NCI-H526 treated with DMSO at 0.1 percent for 48 hours (cell line): Measurements from ENCODE around the gene TBC1D24.

Experiments used
- DNase-seq: peaks from one replicate; lab custom pipeline; 2025; lab: John Stamatoyannopoulos, UW

TBC1D24 gene

DNA sequence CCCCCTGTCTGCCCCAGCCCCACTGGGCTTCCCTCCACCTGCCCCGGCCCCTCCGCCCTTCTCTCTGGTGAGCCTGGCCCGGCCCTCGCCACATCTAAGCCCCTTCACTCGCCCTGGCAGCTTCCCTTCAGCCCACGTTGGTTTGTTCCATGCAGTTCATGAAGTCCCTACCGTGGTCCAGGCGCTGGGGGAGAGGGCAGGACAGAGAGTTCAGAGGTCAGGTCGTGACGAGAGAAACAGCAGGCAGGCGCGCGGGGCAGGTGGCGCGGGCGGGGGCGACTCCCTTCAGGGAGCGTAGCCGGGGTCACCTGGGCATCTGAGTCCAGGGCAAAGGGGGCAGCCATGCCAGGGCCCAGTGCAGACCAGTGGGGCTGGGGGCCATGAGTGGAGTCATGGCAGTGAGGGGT, 23.9 kb upstream of the TBC1D24 start:
- DNase-seq: no peak

DNA sequence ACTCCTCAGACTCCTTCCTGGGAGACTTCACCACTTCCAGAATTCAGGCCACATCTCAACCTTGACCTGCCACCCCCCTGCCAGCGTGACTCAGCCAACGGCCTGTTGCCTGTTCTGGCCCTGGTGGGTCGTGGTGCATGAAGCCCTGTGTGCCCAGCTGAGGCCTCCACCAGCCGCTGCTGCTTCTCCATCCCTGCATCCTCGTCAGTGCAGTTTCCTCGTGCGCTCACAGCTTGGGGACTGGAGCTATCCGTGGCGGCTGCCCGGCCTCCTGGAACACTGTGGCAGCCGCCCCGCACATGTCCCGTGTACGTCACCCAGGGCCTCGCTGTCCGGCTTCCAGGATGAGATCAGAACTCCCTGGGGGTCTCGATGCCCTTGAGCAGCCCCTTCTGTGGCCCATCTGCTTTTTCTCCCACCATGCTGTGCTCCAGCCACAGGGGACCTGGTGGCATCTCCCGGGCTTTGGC, 23.0 kb upstream of the TBC1D24 start:
- DNase-seq: no peak

DNA sequence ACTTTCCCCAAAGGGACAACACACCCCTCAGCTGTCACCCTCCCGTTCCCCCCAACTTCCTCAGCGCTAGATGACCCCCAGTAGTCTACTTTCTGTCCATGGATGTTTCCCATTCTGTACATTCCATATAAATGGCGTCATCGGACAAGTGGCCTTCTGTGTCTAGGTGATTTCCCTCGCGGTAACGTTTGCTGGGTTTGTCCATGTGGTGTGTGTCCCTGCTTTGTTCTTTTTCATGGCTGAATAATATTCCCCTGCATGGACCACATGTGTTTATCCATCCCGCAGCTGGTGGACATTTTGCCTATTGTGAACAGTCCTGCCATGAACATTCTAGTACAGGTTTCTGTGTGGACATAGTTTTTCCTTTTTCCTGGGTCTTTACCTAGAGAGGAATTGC, 22.3 kb upstream of the TBC1D24 start:
- no peak for DNase-seq

DNA sequence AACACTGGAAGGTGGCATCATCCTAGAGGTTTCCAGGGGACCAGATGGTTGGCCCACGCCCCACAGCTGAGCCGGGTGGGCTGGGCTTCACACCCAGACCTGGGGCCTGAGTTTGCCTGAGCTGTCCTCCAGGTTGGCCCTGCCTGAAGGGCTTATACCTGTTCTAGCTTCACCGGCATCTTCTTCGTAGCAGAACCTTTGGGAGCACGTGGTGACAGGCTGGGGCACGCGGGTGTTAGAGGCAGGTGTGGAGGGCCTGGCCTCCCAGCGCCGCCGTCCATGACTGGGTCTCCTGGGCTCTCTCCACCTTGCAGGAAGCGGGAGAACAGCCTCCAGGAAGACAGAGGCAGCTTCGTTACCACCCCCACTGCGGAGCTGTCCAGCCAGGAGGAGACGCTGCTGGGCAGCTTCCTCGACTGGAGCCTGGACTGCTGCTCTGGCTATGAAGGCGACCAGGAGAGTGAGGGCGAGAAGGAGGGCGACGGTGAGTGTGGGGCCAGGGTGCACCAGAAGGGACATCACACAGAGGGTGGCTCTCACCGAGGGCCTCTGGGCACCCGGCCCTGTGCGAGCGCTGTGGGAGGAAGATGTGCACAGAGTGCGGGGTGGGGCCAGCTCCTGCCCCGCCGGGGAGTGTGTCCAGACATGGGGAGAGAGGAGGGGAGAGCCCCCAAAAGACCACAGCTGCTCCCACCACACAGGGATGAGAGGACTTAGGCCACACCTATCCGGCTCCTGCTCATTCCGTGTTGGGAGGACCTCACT, 19.7 kb upstream of the TBC1D24 start:
- DNase-seq: no peak

DNA sequence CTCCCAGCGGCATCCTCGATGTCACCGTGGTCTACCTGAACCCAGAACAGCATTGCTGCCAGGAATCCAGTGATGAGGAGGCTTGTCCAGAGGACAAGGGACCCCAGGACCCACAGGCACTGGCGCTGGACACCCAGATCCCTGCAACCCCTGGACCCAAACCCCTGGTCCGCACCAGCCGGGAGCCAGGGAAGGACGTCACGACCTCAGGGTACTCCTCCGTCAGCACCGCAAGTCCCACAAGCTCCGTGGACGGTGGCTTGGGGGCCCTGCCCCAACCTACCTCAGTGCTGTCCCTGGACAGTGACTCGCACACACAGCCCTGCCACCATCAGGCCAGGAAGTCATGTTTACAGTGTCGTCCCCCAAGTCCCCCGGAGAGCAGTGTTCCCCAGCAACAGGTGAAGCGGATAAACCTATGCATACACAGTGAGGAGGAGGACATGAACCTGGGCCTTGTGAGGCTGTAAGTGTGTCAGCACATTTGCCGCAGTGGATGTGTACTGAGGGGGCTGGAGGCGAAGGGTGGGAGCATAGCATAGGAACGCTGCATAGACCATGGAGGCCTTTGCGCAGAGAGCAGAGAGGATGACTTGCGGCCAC, 18.3 kb upstream of the TBC1D24 start:
- no peak for DNase-seq

DNA sequence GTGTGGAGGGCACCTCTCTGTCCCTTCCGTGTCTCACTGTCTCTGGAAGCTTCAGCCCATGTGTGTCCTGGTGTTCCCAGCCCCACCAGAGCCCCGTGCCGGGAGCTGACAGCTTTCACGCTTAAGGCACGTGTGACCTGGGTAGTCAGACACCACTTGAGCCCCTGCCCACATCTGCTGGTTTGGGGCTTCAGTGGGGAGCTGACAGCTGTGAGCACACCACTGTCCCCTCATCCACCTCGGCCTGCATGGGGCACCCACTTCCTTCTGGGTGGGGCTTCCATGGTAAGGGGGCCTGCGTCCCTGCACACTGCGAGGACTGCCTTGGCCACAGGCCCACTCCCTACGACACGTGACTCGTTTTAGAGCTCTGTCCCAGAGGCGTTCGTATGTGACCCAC, 17.7 kb upstream of the TBC1D24 start:
- DNase-seq: no peak

DNA sequence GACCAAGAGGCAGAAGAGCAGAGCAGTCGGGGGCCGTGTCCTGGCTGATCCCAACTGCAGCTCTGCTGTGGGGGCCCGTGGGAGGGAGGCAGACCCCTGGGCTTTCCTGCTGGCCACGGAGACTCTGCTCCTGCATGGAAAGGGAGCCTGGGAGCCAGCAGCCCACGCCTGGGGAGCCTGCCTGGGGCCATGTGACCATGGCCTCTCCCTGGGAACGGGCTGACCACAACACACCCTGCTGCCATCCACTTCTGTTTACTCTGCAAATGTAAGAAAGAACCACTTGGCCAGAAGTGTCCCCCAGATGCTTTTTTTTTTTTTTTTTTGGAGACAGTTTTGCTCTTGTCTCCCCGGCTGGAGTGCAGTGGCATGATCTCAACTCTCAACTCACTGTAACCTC, 17.0 kb upstream of the TBC1D24 start:
- DNase-seq: no peak

DNA sequence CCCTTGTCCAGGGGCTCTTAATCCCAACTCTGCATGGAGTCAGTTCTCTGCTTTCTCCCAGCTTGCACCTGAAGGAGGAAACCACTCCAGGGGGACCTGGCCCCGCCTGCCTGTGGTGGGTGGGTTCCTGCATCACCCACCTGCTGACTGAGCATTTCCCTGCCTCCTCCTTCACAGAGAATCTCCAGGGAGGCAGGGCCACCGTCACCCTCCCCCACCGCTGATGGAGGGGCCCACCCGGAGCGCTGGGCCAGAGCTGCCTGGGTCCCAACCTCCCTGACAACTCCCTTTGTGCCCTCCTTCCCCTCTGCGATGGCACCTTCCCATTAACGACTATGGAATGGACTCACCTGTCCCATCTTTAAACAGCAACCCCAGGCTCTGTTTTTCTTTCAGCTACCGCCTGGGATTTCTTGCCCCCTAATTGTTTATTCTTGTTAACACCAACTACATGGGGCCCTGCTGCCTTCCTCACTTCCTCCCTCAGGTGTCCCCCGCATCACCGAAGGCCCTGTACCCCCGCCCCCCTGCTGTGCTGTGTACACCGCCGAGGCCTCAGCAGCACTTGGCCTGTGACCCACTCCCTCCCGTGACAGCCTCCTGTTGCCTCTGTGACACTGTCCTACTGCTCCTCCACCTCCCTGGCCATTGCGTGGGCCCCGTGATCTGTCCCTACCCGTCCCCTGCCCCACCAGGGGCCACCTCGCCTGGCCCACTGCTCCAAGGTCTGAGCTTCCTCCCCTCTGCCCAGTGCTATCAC, 15.9 kb upstream of the TBC1D24 start:
- DNase-seq: no peak

DNA sequence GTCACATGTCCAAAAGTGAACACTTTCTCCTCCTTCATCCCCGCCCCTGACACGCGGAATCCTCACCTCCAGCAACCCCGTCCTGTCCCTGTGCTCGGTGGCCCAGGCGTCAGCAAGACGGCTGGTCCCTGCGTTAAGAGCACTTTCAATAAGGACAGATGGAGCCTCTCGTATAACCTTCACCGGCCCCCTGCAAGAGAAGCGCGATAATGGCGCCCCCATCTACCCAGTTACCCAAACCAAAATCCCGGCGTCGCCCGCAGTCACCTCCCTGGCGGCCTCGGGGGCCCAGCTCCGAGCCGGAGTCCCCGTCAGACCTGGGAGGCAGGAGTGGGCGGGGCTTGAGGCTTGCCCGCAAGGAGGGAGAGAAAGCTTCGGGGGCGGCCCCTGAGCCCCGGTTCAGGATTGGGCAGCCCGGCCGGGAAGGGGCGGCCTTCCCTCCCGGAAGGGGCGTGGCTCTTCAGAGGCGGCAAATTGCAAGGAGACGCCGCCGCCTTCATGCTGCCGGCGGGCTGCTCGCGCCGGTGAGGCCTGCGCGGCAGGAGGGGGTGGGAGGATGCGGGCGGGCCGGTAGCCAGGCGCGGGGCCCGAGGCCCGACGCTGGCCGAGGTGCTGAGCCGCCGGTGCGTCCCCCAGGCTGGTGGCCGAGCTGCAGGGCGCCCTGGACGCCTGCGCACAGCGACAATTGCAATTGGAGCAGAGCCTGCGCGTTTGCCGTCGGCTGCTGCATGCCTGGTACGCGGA, 15.1 kb upstream of the TBC1D24 start, which contains the start of gene TEDC2:
Gene TEDC2, plus strand, starts transcription at position 463 of the 744 bp plus-strand sequence. Its CDS starts 36 bp downstream, at position 499.
- DNase-seq: peak; percentile 81

DNA sequence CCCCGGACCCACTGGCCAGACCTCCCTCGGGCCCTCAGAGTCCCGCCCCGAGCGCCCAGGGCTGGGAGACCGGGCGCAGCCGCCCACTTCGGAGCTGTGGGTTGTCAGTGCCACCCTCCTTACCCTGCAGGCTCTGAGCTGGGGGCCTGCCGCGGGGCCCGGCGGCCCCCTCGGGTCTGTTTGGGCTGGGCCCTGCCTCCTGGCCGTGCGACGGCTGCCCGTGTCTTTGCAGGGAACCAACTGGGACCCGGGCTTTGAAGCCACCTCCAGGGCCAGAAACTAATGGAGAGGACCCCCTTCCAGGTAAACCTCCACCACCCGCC, 14.6 kb upstream of the TBC1D24 start:
- DNase-seq: no peak

DNA sequence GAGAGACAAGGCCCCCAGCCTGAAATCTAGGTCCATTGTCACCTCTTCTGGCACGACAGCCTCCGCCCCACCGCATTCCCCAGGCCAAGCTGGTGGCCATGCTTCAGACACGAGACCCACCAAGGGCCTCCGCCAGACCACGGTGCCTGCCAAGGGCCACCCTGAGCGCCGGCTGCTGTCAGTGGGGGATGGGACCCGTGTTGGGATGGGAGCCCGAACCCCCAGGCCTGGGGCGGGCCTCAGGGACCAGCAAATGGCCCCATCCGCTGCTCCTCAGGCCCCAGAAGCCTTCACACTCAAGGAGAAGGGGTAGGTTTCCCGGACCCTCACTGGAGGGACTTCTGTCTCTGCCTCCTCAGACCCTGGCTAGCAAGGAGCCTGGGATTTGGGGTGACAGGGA, 14.0 kb upstream of the TBC1D24 start:
- DNase-seq: no peak

DNA sequence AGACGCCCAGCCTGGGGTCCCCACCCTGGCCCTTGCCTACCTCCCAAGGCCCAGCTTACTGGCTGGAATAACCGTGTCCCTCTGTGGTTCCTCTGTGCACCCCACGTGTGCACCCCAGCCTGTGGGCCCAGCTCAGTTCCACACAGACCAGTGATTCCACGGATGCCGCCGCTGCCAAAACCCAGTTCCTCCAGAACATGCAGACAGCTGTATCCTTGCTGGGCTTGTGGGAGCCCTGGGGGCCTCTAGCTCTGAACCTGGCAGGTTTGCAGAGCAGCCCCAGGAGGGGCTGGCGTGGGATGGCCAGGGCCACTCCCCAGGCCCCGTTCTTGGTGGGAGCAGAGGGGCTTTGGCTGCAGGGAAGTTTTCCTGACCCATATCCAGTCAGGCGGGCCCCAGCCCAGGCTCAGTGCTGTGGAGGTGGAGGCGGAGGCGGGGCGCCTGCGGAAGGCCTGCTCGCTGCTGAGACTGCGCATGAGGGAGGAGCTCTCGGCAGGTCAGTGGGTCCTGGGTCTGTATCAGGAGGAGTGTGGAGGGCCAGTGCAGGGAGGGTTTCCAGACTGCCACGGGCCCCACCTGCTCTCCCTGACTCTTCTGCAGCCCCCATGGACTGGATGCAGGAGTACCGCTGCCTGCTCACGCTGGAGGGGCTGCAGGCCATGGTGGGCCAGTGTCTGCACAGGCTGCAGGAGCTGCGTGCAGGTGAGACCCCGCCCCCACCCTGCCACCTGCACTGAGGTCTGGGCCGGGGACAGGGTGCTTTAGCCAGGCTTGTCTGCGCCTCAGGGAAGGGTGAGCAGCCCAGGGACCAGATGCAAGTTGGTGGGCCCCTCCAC, 12.7 kb upstream of the TBC1D24 start:
- DNase-seq: no peak

DNA sequence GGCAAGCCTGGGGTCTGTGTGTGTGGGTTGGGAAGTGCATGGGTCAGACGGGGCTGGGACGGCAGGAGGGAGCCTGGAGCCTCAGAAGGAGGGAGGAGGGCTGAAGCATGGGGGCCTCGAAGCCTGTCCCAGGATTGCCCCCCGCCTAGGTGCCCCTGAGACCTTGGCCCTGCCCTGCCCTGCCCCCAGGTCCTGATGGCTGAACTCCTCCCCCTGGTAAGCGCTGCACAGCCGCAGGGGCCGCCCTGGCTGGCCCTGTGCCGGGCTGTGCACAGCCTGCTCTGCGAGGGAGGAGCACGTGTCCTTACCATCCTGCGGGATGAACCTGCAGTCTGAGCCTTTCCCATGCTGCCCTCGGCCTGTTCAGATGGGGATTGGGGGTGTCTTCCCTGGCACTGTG, 10.6 kb upstream of the TBC1D24 start:
- no peak for DNase-seq

DNA sequence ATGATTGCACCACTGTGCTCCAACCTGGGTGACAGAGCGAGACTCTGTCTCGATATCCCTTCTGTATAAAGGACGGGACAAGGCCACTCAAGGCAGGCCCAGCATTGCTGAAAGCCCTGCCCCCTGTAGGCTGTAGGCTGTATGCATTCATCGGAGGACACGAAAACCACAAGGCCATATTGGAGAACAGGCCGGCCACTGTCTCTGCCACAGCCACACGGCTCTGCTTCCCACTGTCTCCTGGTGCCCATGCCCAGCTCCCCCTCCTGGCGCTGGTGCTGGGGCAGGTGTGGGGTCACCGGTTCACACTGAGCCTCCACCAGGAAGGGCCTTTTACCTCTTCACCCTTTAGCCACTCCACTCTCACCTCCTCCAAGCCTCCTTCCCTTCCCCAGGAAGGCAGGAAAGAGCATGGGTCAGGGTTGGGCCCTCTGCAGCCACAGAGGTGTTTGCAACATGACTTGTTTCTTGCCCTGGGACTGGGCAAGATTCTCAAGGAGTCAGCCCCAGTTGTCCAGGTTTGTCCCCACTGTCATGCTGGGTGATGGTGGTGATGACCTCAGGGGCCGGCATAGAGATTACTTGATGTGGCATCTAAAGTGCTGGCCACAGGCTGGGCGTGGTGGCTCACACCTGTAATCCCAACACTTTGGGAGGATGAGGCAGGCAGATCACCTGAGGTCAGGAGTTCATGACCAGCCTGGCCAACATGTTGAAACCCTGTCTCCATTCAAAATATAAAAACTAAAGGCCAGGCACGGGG, 9.1 kb upstream of the TBC1D24 start:
- no peak for DNase-seq

DNA sequence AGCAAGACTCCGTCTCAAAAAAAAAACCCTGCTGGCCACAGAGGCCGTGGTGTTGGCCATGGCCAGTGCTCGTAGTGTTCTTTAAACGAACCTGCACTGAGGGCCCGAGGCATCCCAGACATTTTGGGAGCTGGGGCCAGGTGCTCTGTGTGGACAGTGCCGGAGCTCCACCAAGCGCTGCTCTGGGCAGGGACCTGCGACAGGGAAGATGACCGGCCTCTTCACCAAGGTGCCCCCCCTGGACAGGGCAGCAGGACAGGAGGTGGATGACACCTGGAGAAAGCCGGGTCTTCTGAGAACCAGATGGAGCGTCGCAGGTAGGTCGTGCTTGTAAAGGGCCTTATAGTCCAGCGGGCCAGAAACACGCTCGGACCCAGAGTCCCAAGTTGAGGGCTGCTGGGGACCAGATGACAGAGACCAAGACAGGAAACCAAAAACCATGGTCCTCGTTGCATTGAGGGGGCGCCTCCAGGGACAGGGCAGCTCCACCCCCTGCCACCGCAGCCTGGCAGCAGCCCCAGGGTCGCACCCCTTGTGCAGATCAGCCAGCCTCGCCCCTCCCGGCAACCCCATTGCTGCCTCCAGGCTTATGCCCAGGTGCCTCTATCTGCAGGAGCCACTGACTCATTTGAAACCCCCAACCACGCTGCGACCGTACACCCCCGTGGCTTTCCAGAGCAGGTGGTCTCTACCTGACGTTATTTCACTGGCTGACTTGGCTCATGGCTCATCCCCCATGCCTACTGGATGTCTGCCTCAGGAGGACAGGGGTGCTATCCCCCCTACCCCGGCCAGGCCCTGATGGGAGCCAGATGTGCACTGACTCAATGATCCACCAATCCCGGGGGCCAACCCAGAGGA, 8.0 kb upstream of the TBC1D24 start:
- no peak for DNase-seq

DNA sequence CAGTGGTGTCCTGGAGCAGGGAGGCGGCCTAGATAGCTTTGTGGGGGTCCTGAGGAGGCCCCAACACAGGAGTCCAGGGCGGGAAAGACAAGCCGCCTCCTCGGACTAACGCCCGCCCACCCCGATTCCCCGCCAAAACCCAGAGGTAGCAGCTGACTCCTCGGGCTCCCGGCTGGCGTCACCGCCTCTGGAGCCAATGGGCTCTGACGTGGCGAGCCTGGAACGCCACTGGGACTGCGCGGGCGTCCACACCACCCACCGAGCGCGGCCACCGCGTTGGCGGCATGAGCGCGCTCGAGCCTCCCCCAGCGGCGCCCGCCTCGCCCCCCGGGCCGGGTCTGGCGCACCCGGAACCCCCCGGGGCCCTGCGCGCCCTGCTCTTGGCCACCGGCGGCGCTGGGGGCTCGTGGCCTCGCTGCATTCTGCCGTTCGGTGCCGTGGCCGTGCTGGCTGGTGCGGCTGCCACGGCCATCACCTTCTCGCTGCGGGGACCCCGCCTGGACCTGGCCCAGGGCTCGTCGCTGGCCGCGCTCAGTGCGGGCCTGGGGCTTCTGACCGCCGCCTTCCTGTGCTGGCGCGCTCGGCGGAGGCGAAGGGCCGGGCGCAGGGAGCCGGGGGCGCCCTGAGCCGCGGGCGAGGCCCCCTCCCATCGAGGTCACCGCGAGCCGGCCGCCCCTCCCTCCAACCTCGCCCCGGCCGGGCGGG, 7.2 kb upstream of the TBC1D24 start:
- peak; percentile 41 for DNase-seq

DNA sequence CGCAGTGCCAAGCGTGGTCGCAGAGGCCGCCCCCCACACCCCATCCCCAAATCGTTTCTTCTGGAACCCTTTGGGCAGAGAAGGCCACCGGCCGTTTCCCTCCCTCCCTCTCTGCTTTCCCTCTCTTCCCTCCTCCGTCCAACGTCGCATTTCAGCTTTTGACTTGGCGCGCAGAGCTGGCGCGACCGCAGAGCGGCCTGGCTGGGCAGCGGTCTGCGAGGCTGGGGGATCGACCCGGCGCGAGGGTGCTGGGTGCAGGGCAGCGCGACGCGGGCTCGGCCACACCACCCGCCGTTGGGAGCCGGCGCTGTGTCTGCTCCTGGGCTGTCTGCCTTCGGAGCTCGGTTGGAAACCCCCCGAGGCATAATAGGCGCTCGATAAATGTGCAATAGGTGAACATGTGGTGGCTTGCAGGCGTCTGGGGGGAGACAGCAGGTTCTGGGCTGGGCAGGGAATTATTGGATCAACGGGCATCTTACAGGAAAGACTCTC, 6.6 kb upstream of the TBC1D24 start:
- no peak for DNase-seq

DNA sequence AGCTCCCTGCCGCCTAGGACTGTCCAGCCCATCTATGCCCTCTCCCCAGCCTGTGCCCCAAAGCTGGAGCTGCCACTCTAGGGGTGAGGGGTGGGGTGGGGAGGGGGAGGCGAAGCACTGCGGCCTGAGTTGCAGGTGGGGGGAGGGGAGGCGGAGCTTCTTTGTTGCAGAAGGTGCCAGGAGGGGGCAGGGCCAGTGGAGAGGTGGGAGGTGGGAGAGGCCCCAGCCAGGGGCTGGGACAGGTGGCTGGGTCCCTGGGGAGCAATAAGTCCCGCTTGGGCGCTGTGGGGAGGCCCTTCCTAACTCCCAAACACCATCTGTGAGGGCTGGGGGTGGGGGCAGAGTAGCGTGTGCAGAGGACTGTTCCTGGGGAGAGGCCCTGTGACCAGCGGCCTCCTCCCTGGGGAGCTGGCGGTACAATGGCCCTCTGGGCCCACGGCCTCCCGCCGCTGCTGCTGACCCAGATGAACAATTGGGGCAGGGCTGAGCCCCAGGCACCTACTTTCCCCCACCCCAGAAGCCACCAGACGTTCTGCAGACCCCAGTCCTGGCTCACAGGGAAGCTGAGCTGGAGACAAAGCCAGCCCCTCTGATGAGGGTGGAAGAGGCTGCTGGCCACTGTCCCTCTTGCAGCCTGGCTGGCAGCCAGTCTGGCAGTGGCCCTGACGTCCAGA, 6.1 kb upstream of the TBC1D24 start:
- DNase-seq: peak; percentile 88
